Gastroesophageal sphincter (tissue), 4 donors: ENCODE results near the gene OR13C8. TPM values are rescaled to one million over a fixed set of nuclear protein-coding genes. Genes with fewer than 3 reads are reported as not detected.
"Not testable (repeated sequence)": the region's sequence is repeated elsewhere in the genome, so short reads cannot be mapped to it uniquely, and the experiment has no call there.

Experiments used
- ATAC-seq: fragments of 150-250 bp; one replicate; pipeline ENCODE4 v1.9.1; 2016; ENCODE audit warnings: mild to moderate bottlenecking, moderate library complexity
- H3K27ac ChIP-seq, 4 donors: fragments of 200-600 bp; sonication (generic) in 3 of 4; 1 replicate in 3 of 4; 2 replicates in 1 of 4; pipeline ENCODE4 v1.5.1; 2016 to 2019
- H3K27me3 ChIP-seq: fragments of 200-600 bp; sonication (generic); one replicate; pipeline ENCODE4 v1.5.1; 2019
- H3K36me3 ChIP-seq, 2 donors: fragments of 200-600 bp; sonication (generic); one replicate each; pipeline ENCODE4 v1.5.1; 2019; ENCODE audit warnings: control low read depth in 1 of 2
- H3K4me1 ChIP-seq, 3 donors: fragments of 200-600 bp; sonication (generic); 1 replicate in 2 of 3; 2 replicates in 1 of 3; pipeline ENCODE4 v1.5.1; 2016 to 2019; ENCODE audit warnings: control low read depth in 2 of 3
- H3K4me3 ChIP-seq, 2 donors: fragments of 200-600 bp; sonication (generic); one replicate each; pipeline ENCODE4 v1.5.1; 2019; ENCODE audit warnings: mild to moderate bottlenecking in 1 of 2, moderate library complexity in 1 of 2
- H3K9me3 ChIP-seq, 3 donors: fragments of 200-600 bp; sonication (generic); one replicate each; pipeline ENCODE4 v1.5.1; 2017 to 2019; ENCODE audit warnings: control low read depth in 2 of 3
- CTCF ChIP-seq, 4 experiments: fragments of 200-600 bp in 2 of 4; fragments of 450-650 bp in 2 of 4; sonication (generic) in 1 of 4; IDR thresholded peaks; one replicate each; pipeline ENCODE4 v1.5.1; 2017 to 2019; ENCODE audit warnings: antibody characterized with exemption in 4 of 4, mild to moderate bottlenecking in 2 of 4, moderate library complexity in 2 of 4
- EP300 ChIP-seq: sonication (generic); formaldehyde crosslinking; IDR thresholded peaks from one replicate; pipeline ENCODE4 v1.6.1; 2017; ENCODE audit warnings: antibody characterized with exemption, mild to moderate bottlenecking
- POLR2A ChIP-seq, 2 donors: fragments of 450-650 bp; IDR thresholded peaks; one replicate each; pipeline ENCODE4 v1.6.1; 2017; ENCODE audit warnings: antibody characterized with exemption in 2 of 2, mild to moderate bottlenecking in 2 of 2, moderate library complexity in 1 of 2
- POLR2AphosphoS5 ChIP-seq: sonication (generic); formaldehyde crosslinking; IDR thresholded peaks from one replicate; pipeline ENCODE4 v1.6.1; 2017; ENCODE audit warnings: antibody characterized with exemption
- WGBS, 2 donors: methylation state at CpG; one replicate each; pipeline ENCODE4 v1.1.5; 2018; ENCODE audit warnings: low coverage in 1 of 2; 5-methylcytosine and 5-hydroxymethylcytosine counted together
- total RNA-seq, 4 donors: library from RNA; depleted of rRNA; stranded (reverse); fragments of >200 nt; gene quantifications; one replicate each; pipeline ENCODE4 v1.1.0, GENCODE V29; 2016

Gene OR13C8
- total RNA-seq, 4 donors from 2014 or later, result not detected

GRCh38 chr9:104604801-104605200 lies 35.8 kb downstream of the OR13C8 start:
- no peak overlapping the region for H3K4me3 ChIP-seq
- WGBS, 2 donors, result 65 to 74% methylated on average over 3 of the region's 3 CpGs
- no peaks in the 10 kb centered on the region for H3K9me3 ChIP-seq
- ATAC-seq, result no peak
- no peaks in the 10 kb centered on the region for H3K4me1 ChIP-seq
- H3K27ac ChIP-seq, result no peak overlapping the region
- no peaks in the 10 kb centered on the region for H3K27me3 ChIP-seq
- TF ChIP-seq POLR2AphosphoS5, result no peak
- no peak for TF ChIP-seq CTCF (IDR thresholded peaks at IDR 0.05)
- TF ChIP-seq POLR2A (IDR thresholded peaks at IDR 0.05), result no peak
- TF ChIP-seq EP300, result no peak
- H3K36me3 ChIP-seq, result no peaks in the 10 kb centered on the region

GRCh38 chr9:104605527-104605926 lies 36.6 kb downstream of the OR13C8 start, which contains the start of gene OR13C2:
OR13C2 (minus strand) TSS chr9:104605627; CDS start chr9:104605627, 0 bp downstream.
- not testable (repeated sequence) for H3K4me3 ChIP-seq, H3K4me1 ChIP-seq, ATAC-seq, H3K36me3 ChIP-seq, H3K9me3 ChIP-seq, H3K27me3 ChIP-seq, H3K27ac ChIP-seq
- 67 to 70% methylated on average over 1 of the region's 1 CpG for WGBS, 2 donors

GRCh38 chr9:104606152-104606551 lies 37.2 kb downstream of the OR13C8 start:
- TF ChIP-seq EP300 (no peak), POLR2AphosphoS5 (no peak), POLR2A (IDR thresholded peaks at IDR 0.05) (no peak), CTCF (IDR thresholded peaks at IDR 0.05) (no peak)
- H3K36me3 ChIP-seq, result no peaks in the 10 kb centered on the region
- H3K27ac ChIP-seq, result no peak overlapping the region
- WGBS, 2 donors, result 63 to 74% methylated on average over 2 of the region's 2 CpGs
- no peak overlapping the region for H3K4me3 ChIP-seq
- no peaks in the 10 kb centered on the region for H3K4me1 ChIP-seq
- no peaks in the 10 kb centered on the region for H3K27me3 ChIP-seq
- ATAC-seq, result no peak
- H3K9me3 ChIP-seq, result no peaks in the 10 kb centered on the region

- no peak for ATAC-seq
- no peaks in the 10 kb centered on the region for H3K4me1 ChIP-seq
- H3K27ac ChIP-seq, result no peak overlapping the region
- WGBS, 2 donors, result 44 to 57% methylated on average over 1 of the region's 1 CpG
- H3K4me3 ChIP-seq, result no peak overlapping the region
- no peaks in the 10 kb centered on the region for H3K9me3 ChIP-seq
- no peaks in the 10 kb centered on the region for H3K36me3 ChIP-seq
- no peak for TF ChIP-seq CTCF (IDR thresholded peaks at IDR 0.05)
- TF ChIP-seq POLR2A (IDR thresholded peaks at IDR 0.05), result no peak
- no peak for TF ChIP-seq EP300
- TF ChIP-seq POLR2AphosphoS5, result no peak
- H3K27me3 ChIP-seq, result no peaks in the 10 kb centered on the region
Measured at GRCh38 chr9:104608336-104608735, 39.4 kb downstream of the OR13C8 start.

GRCh38 chr9:104611213-104611612 lies 42.2 kb downstream of the OR13C8 start:
- H3K27me3 ChIP-seq, result no peaks in the 10 kb centered on the region
- peaks cover 0 to 5% (median 0%) of the 10 kb centered on the region in 3 donors for H3K9me3 ChIP-seq
- WGBS, 2 donors, result 63 to 73% methylated on average over 1 to 2 of the region's 2 CpGs
- no peak overlapping the region for H3K4me3 ChIP-seq
- no peaks in the 10 kb centered on the region for H3K4me1 ChIP-seq
- TF ChIP-seq POLR2A (IDR thresholded peaks at IDR 0.05), result no peak
- TF ChIP-seq POLR2AphosphoS5, result no peak
- TF ChIP-seq CTCF (IDR thresholded peaks at IDR 0.05), result no peak
- no peak for TF ChIP-seq EP300
- ATAC-seq, result no peak
- H3K36me3 ChIP-seq, result no peaks in the 10 kb centered on the region
- H3K27ac ChIP-seq, result no peak overlapping the region

GRCh38 chr9:104617418-104617817 lies 48.5 kb downstream of the OR13C8 start:
- H3K36me3 ChIP-seq, result no peaks in the 10 kb centered on the region
- no peaks in the 10 kb centered on the region for H3K27me3 ChIP-seq
- H3K4me1 ChIP-seq, result no peaks in the 10 kb centered on the region
- H3K4me3 ChIP-seq, result no peak overlapping the region
- peaks cover 0 to 5% (median 0%) of the 10 kb centered on the region in 3 donors for H3K9me3 ChIP-seq
- no peak for ATAC-seq
- no peak overlapping the region for H3K27ac ChIP-seq
- TF ChIP-seq EP300, result no peak
- TF ChIP-seq POLR2A (IDR thresholded peaks at IDR 0.05), result no peak
- TF ChIP-seq POLR2AphosphoS5, result no peak
- TF ChIP-seq CTCF (IDR thresholded peaks at IDR 0.05), result no peak
